ENCODE data around the gene DYNLT2.
"Not testable (repeated sequence)": the region's sequence is repeated elsewhere in the genome, so short reads cannot be mapped to it uniquely, and the experiment has no call there.

The DYNLT2 gene

DNA sequence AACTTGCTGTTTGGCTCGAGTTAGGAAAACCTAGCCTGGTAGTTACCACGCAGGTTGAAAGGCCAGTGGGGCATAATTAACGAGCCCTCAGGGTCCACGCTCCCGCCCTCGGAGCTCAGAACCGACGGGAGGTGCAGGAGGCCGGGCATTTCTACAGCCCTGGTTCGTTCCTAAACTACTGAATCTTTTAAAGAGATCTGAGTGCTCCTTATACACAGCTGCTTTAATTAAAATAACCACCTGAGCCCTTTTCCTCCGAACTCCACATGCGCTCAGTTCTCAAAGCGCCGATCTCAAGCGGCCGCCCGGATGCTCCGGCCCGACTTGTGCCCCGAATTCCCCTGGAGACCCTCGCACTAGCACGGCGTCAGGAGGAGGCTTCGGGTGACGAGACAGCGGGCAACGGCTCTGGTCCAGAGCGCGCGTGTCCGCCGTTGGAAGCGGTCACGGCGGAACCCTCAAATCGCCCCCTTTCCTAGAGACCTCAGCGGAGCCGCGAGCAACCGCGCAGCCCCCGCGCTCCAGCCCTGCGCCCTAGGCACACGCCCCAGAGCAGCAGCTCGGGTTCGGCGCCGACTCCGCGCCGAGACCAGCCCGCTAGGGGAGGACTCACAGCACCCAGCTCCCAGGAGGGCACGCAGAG lies 49.9 kb downstream of the DYNLT2 start:
- no peak for DNase-seq (ENCODE audit: low read depth, low spot score)

GRCh38 chr6:169700296-169700695 lies 51.1 kb downstream of the DYNLT2 start:
- no peak for DNase-seq (ENCODE audit: low read depth, low spot score)

- not testable (repeated sequence) for DNase-seq (ENCODE audit: low read depth, low spot score)
These were observed 54.3 kb downstream of the DYNLT2 start for GRCh38 chr6:169697115-169697514.

DNA sequence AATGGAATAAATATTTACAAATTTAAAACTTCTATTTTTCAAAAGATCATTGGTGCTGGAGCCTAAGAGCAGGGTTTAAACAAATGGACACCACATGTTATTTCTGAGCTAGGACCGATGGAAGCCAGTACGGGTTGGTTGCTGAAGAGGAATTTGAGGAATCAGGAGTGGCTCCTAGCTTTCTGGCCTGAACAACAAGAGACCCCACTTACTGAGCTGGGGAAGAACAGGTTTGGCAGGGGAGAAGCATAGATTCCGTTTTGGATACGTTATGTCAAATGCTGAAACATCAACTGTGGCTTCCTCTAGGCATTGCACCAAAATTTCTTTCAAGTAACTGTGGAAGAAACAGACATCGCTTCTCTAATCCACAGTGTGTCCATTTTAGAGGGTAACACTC lies 56.2 kb downstream of the DYNLT2 start:
- no peak for DNase-seq (ENCODE audit: low read depth, low spot score)

- DNase-seq (ENCODE audit: low read depth, low spot score), result no peak
These were observed 58.9 kb downstream of the DYNLT2 start for GRCh38 chr6:169692516-169692915.

GRCh38 chr6:169691260-169691659 lies 60.1 kb downstream of the DYNLT2 start:
- no peak for DNase-seq (ENCODE audit: low read depth, low spot score)

All from activated CD4-positive, CD25-positive, alpha-beta regulatory T cell treated with anti-CD3 and anti-CD28 coated beads, Interleukin-2, amount 50 U/mL, for 16 hours (primary cell).